GM19328 (cell line): ENCODE data around the gene ZNF764.
"Not testable (repeated sequence)": the region's sequence is repeated elsewhere in the genome, so short reads cannot be mapped to it uniquely, and the experiment has no call there.

ENCODE experiments used
- ATAC-seq: cut with Tn5 transposase; IDR thresholded peaks from one replicate; pipeline ENCODE4 v1.9.1; 2021; ENCODE audit warnings: mild to moderate bottlenecking, moderate library complexity; ENCODE audit not compliant: unreplicated experiment

ZNF764 gene

GRCh38 chr16:30557957-30558788 lies at the start of gene ZNF764:
TSS of gene ZNF764 (minus strand) at chr16:30558374. CDS start at chr16:30558182, 192 bp downstream.
- peak; percentile 89 for ATAC-seq

- no peak for ATAC-seq
Measured at GRCh38 chr16:30606004-30606403, 47.8 kb upstream of the ZNF764 start.

- no peak for ATAC-seq
Measured at GRCh38 chr16:30605158-30605557, 47.0 kb upstream of the ZNF764 start.

GRCh38 chr16:30604316-30604947 lies 46.3 kb upstream of the ZNF764 start:
- no peak for ATAC-seq

GRCh38 chr16:30603945-30604315 lies 45.8 kb upstream of the ZNF764 start:
- ATAC-seq: no peak

- no peak for ATAC-seq
Measured at GRCh38 chr16:30602616-30603277, 44.6 kb upstream of the ZNF764 start.

- no peak for ATAC-seq
Measured at GRCh38 chr16:30601966-30602365, 43.8 kb upstream of the ZNF764 start.

GRCh38 chr16:30600929-30601328 lies 42.8 kb upstream of the ZNF764 start:
- ATAC-seq: no peak

GRCh38 chr16:30600215-30600614 lies 42.0 kb upstream of the ZNF764 start:
- ATAC-seq: no peak

GRCh38 chr16:30592871-30593270 lies 34.7 kb upstream of the ZNF764 start:
- no peak for ATAC-seq

GRCh38 chr16:30590869-30591268 lies 32.7 kb upstream of the ZNF764 start:
- not testable (repeated sequence) for ATAC-seq

GRCh38 chr16:30589582-30589981 lies 31.4 kb upstream of the ZNF764 start:
- ATAC-seq: not testable (repeated sequence)

GRCh38 chr16:30588651-30589050 lies 30.5 kb upstream of the ZNF764 start:
- ATAC-seq: no peak

- peak; percentile 91 for ATAC-seq
Measured at GRCh38 chr16:30585400-30586191, 27.4 kb upstream of the ZNF764 start, which contains the start of gene ZNF785. TSS of gene ZNF785 (minus strand) at chr16:30585697. CDS start at chr16:30585611, 86 bp downstream.

GRCh38 chr16:30585022-30585399 lies 26.8 kb upstream of the ZNF764 start:
- no peak for ATAC-seq

- no peak for ATAC-seq
Measured at GRCh38 chr16:30582611-30583340, 24.6 kb upstream of the ZNF764 start.

GRCh38 chr16:30581457-30581856 lies 23.3 kb upstream of the ZNF764 start:
- ATAC-seq: no peak

- no peak for ATAC-seq
Measured at GRCh38 chr16:30574678-30575077, 16.5 kb upstream of the ZNF764 start.

- ATAC-seq: peak; percentile 71
Measured at GRCh38 chr16:30571445-30572322, 13.5 kb upstream of the ZNF764 start, which contains the start of gene ZNF688. TSS of gene ZNF688 (minus strand) at chr16:30571714. CDS start at chr16:30571629, 85 bp downstream.
